Measurements from ENCODE around the gene NID1. TPM values are rescaled to one million over a fixed set of nuclear protein-coding genes. Genes with fewer than 3 reads are reported as not detected.

Gene NID1
- total RNA-seq, 1 donor from 2014 or later: 73.0 TPM

DNA sequence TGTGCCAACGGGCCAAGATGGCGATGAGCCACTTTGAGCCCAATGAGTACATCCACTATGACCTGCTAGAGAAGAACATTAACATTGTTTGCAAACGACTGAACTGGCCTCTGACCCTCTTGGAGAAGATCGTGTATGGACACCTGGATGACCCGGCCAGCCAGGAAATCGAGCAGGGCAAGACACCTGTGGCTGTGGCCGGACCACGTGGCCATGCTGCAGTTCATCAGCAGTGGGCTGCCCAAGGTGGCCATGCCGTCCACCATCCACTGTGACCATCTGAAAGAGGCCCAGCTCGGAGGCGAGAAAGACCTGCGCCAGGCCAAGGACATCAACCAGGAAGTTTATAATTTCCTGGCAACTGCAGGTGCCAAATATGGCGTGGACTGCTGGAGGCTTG, 45.2 kb upstream of the NID1 start:
- H3K4me1 Mint-ChIP-seq (ENCODE audit: low read depth, unreplicated experiment): no peaks in the 10 kb centered on the region
- no peak overlapping the region for H2AFZ ChIP-seq (ENCODE audit: low read depth, low read length)
- H3K27me3 Mint-ChIP-seq (ENCODE audit: low read depth, unreplicated experiment): peaks cover 2% of the 10 kb centered on the region
- DNase-seq (ENCODE audit: low read depth) (no peak), FAIRE-seq (no peak)
- no peak overlapping the region for H3K4me3 ChIP-seq (ENCODE audit: insufficient read depth, low read depth, low read length)
- peaks cover 3% of the 10 kb centered on the region for H3K36me3 Mint-ChIP-seq (ENCODE audit: low read depth, unreplicated experiment)
- H3K27me3 ChIP-seq (ENCODE audit: insufficient read depth, low read length): no peaks in the 10 kb centered on the region
- H3K27ac ChIP-seq (ENCODE audit: low read depth, low read length): no peak overlapping the region
- no peak overlapping the region for H3K27ac Mint-ChIP-seq (ENCODE audit: unreplicated experiment)
- no peaks in the 10 kb centered on the region for H3K9me3 ChIP-seq (ENCODE audit: insufficient read depth, low read depth, low read length)
- no peaks in the 10 kb centered on the region for H3K79me2 ChIP-seq (ENCODE audit: insufficient read depth, low read length)
- H3K4me1 ChIP-seq (ENCODE audit: insufficient read depth, low read length): no peaks in the 10 kb centered on the region
- H3K4me2 ChIP-seq (ENCODE audit: low read length): no peak overlapping the region
- H3K9ac ChIP-seq (ENCODE audit: low read length): no peak overlapping the region
- H4K20me1 ChIP-seq (ENCODE audit: insufficient read depth, low read length): no peaks in the 10 kb centered on the region
- no peak overlapping the region for H3K4me3 Mint-ChIP-seq (ENCODE audit: unreplicated experiment)
- TF ChIP-seq, protein P1, sequence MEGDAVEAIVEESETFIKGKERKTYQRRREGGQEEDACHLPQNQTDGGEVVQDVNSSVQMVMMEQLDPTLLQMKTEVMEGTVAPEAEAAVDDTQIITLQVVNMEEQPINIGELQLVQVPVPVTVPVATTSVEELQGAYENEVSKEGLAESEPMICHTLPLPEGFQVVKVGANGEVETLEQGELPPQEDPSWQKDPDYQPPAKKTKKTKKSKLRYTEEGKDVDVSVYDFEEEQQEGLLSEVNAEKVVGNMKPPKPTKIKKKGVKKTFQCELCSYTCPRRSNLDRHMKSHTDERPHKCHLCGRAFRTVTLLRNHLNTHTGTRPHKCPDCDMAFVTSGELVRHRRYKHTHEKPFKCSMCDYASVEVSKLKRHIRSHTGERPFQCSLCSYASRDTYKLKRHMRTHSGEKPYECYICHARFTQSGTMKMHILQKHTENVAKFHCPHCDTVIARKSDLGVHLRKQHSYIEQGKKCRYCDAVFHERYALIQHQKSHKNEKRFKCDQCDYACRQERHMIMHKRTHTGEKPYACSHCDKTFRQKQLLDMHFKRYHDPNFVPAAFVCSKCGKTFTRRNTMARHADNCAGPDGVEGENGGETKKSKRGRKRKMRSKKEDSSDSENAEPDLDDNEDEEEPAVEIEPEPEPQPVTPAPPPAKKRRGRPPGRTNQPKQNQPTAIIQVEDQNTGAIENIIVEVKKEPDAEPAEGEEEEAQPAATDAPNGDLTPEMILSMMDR (IDR thresholded peaks at IDR 0.05; ENCODE audit: insufficient read depth, low read depth, low read length): no peak
- TF ChIP-seq EZH2 (IDR thresholded peaks at IDR 0.05; ENCODE audit: insufficient read depth, low read length): no peak
- no peaks in the 10 kb centered on the region for H3K9me3 Mint-ChIP-seq (ENCODE audit: unreplicated experiment)
- no peaks in the 10 kb centered on the region for H3K36me3 ChIP-seq (ENCODE audit: insufficient read depth, low read length)

GRCh38 chr1:236108027-236108648, 43.2 kb upstream of the NID1 start:
- no peaks in the 10 kb centered on the region for H3K79me2 ChIP-seq (ENCODE audit: insufficient read depth, low read length)
- FAIRE-seq (no peak), DNase-seq (ENCODE audit: low read depth) (no peak)
- H3K27me3 ChIP-seq (ENCODE audit: insufficient read depth, low read length): no peaks in the 10 kb centered on the region
- no peak overlapping the region for H3K27ac Mint-ChIP-seq (ENCODE audit: unreplicated experiment)
- no peak overlapping the region for H3K4me3 ChIP-seq (ENCODE audit: insufficient read depth, low read depth, low read length)
- peaks cover 3% of the 10 kb centered on the region for H3K36me3 Mint-ChIP-seq (ENCODE audit: low read depth, unreplicated experiment)
- H2AFZ ChIP-seq (ENCODE audit: low read depth, low read length): no peak overlapping the region
- H3K9ac ChIP-seq (ENCODE audit: low read length): no peak overlapping the region
- TF ChIP-seq EZH2 (IDR thresholded peaks at IDR 0.05; ENCODE audit: insufficient read depth, low read length): no peak
- TF ChIP-seq, protein P1 (IDR thresholded peaks at IDR 0.05; ENCODE audit: insufficient read depth, low read depth, low read length): no peak
- H3K4me1 Mint-ChIP-seq (ENCODE audit: low read depth, unreplicated experiment): no peaks in the 10 kb centered on the region
- H3K27ac ChIP-seq (ENCODE audit: low read depth, low read length): no peak overlapping the region
- no peaks in the 10 kb centered on the region for H3K9me3 ChIP-seq (ENCODE audit: insufficient read depth, low read depth, low read length)
- no peaks in the 10 kb centered on the region for H3K4me1 ChIP-seq (ENCODE audit: insufficient read depth, low read length)
- H3K4me3 Mint-ChIP-seq (ENCODE audit: unreplicated experiment): no peak overlapping the region
- no peaks in the 10 kb centered on the region for H4K20me1 ChIP-seq (ENCODE audit: insufficient read depth, low read length)
- H3K4me2 ChIP-seq (ENCODE audit: low read length): no peak overlapping the region
- no peaks in the 10 kb centered on the region for H3K9me3 Mint-ChIP-seq (ENCODE audit: unreplicated experiment)
- no peaks in the 10 kb centered on the region for H3K36me3 ChIP-seq (ENCODE audit: insufficient read depth, low read length)
- H3K27me3 Mint-ChIP-seq (ENCODE audit: low read depth, unreplicated experiment): peaks cover 6% of the 10 kb centered on the region

GRCh38 chr1:236107121-236107907, 42.4 kb upstream of the NID1 start:
- Histone ChIP-seq H3K36me3 (ENCODE audit: insufficient read depth, low read length) (no peaks in the 10 kb centered on the region), H3K4me2 (ENCODE audit: low read length) (no peak overlapping the region), H3K27me3 (ENCODE audit: insufficient read depth, low read length) (no peaks in the 10 kb centered on the region), H3K4me1 (ENCODE audit: insufficient read depth, low read length) (no peaks in the 10 kb centered on the region), H3K27ac (ENCODE audit: low read depth, low read length) (no peak overlapping the region), H4K20me1 (ENCODE audit: insufficient read depth, low read length) (no peaks in the 10 kb centered on the region), H3K79me2 (ENCODE audit: insufficient read depth, low read length) (no peaks in the 10 kb centered on the region), H3K4me3 (ENCODE audit: insufficient read depth, low read depth, low read length) (no peak overlapping the region), H3K9ac (ENCODE audit: low read length) (no peak overlapping the region), H3K9me3 (ENCODE audit: insufficient read depth, low read depth, low read length) (no peaks in the 10 kb centered on the region), H2AFZ (ENCODE audit: low read depth, low read length) (no peak overlapping the region)
- H3K27me3 Mint-ChIP-seq (ENCODE audit: low read depth, unreplicated experiment): peaks cover 6% of the 10 kb centered on the region
- peaks cover 3% of the 10 kb centered on the region for H3K36me3 Mint-ChIP-seq (ENCODE audit: low read depth, unreplicated experiment)
- H3K4me1 Mint-ChIP-seq (ENCODE audit: low read depth, unreplicated experiment): no peaks in the 10 kb centered on the region
- H3K27ac Mint-ChIP-seq (ENCODE audit: unreplicated experiment): no peak overlapping the region
- DNase-seq (ENCODE audit: low read depth) (no peak), FAIRE-seq (no peak)
- H3K9me3 Mint-ChIP-seq (ENCODE audit: unreplicated experiment): no peaks in the 10 kb centered on the region
- TF ChIP-seq EZH2 (IDR thresholded peaks at IDR 0.05; ENCODE audit: insufficient read depth, low read length): no peak
- TF ChIP-seq, protein P1 (IDR thresholded peaks at IDR 0.05; ENCODE audit: insufficient read depth, low read depth, low read length): no peak
- H3K4me3 Mint-ChIP-seq (ENCODE audit: unreplicated experiment): no peak overlapping the region

Measured in astrocyte (in vitro differentiated cells and primary cell).